ENCODE results near the gene BRMS1L.

The BRMS1L gene

DNA sequence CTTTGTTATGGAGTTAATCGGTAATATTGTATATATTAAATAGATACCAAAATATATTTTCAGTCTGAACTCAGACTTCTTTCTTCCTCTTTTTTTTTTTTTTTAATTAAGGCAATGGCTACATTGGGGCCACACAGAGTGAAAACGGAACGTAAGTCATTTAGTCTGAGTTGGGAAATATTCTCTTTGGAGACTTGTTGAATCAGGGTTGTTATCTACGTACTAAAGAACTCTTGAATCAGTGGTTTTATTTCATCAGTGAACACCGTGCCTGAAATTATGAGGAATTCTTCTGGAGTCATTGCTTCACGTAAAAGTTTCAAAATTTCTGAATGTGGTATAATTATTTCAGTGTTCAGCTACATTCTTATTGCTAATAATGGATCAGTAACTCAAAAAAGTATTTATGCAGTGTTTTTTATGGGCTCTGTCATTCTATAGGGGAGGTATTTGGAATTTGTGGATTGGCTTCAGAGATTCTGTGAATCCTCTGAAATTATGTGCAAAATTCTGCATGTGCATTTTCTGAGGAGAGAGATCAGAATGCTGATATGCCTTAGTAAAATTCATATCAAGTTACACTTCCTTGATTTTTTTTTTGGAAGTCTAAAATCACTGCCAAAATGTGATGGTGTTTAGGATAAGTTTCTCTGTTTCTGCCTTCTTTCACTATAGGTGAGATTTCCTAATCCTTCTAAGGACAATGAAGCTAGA, 39.6 kb downstream of the BRMS1L start:
- DNase-seq (ENCODE audit: low read depth in 2 of 2): no peak

- no peak for DNase-seq (ENCODE audit: low read depth in 2 of 2)
These were observed 40.6 kb downstream of the BRMS1L start for GRCh38 chr14:35866595-35867279.

GRCh38 chr14:35867280-35867629, 41.1 kb downstream of the BRMS1L start:
- no peak for DNase-seq (ENCODE audit: low read depth in 2 of 2)

DNA sequence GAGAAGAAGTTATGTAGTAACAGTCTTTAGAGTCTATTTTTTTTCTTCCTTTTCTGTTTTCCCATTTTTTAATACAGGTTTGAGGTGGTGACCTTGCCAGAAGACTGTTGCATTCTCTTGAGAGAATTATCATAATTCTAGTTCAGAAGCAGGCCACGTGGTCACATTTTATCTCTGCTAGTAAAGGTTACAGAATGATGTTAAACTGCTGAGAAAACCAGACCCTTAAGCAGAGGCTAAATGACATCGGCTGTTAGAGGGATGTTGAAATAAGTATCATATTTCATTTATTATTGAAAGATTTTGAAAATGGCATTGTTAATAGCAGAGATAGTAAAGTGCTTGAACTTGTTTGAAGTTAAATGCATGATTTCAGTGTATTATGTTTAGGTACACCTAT, 49.2 kb downstream of the BRMS1L start:
- no peak for DNase-seq (ENCODE audit: low read depth in 2 of 2)

GRCh38 chr14:35877276-35877675, 51.1 kb downstream of the BRMS1L start:
- DNase-seq (ENCODE audit: low read depth in 2 of 2): no peak

DNA sequence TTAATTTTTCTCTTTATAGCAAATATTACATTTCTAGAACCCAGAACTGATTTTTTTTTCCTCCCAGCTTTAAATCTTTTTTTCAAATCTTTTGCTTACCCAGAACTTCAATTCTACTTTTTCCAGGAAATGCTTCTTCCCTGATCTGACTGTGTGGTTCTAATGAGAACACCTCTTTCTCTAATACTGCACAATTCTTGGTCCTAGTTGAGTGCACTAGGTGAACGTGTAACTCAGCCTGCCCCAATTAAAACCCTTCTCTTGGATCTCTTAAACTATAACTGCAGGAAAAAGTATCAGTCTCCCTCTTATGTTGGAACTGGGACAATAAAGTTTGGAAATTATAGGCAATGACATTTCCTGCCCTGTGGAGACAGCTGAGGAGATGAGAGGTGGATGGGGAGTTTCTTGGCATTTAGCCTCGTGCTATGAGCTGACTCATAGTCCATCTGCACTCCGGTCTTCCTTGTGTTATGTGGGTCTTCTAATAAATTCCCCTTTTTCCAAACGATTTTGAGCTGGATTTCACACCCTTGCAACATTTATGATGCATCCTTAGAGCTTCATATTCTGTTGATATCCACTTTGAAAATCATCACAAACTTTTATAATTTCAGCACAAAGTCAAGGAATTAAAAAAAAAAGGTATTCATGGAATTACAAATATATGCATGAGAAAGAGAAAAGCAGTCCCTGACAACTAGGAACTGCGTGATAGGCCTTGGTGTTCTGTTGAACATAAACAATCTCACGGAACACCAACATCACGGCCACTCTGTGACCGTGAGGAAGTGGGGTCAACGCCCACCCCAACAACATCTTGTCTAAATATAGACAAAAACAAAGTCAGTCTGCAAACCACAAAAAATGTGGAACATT, 52.4 kb downstream of the BRMS1L start:
- no peak for DNase-seq (ENCODE audit: low read depth in 2 of 2)

DNA sequence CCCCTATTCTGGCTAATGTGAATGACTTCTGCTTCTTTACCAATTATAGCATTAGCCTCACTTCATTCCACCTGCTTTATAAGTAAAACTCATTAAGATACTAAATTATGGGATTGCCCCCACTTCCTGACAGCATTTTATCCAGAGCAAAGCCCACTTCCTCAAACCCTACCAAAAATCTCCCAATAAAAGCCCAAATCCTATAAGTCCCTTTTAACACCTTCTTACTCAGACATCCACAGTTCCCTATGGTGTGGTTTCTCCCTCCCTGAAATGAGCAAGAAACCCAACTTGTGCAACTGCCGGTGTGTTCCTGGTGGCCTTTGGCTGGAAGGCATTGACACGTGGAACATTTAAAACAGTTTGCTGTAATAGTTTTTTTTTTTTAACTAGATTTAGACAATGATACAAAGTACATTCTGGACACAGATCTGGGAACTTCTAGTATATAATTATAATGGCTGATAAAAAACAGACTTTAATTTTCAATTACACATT, 53.1 kb downstream of the BRMS1L start:
- no peak for DNase-seq (ENCODE audit: low read depth in 2 of 2)

- no peak for DNase-seq (ENCODE audit: low read depth in 2 of 2)
These were observed 53.6 kb downstream of the BRMS1L start for GRCh38 chr14:35879654-35880249.

DNA sequence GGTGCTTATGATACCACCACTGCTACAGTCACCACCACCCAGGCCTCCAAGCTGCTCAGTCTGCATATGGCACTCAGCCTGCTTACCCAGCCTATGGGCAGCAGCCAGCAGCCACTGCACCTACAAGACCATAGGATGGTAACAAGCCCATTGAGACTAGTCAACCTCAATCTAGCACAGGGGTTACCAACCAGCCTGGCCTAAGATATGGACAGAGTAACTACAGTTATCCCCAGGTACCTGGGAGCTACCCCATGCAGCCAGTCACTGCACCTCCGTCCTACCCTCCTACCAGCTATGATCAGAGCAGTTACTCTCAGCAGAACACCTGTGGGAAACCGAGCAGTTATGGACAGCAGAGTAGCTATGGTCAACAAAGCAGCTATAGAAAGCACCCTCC, 55.1 kb downstream of the BRMS1L start:
- DNase-seq (ENCODE audit: low read depth in 2 of 2): no peak

DNA sequence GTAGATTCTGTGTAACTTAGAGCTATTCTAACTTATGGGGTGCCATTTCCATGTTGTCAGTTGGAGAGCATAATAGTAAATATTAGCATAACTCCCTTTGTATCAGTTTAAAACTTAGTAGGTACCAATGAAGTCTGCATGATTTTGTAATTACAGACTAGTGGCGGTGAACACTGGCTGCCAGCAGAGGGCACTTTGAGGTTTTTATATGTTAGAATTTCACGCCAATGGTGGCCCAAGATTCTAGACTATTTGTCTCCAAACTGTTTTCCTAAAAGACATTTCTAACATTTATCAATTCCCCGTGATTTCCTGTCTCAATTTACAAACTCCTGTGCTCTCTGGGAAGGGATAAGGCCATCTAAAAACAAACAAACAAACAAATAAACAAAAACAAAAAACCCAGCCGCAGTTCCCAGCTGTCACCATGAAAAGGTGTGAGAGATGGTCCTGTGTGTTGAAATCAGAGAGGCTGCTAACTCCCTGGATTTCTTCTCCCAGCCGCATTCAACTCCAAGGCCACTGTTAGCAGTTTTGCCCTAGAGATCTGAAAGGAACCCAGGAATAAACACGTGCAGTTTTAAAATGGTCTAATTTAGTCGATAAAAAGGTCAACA, 57.6 kb downstream of the BRMS1L start:
- peak in 1 of 2 donors; percentile 7 for DNase-seq (ENCODE audit: low read depth in 2 of 2)

- DNase-seq (ENCODE audit: low read depth in 2 of 2): no peak
These were observed 64.2 kb downstream of the BRMS1L start for GRCh38 chr14:35890308-35890707.

DNA sequence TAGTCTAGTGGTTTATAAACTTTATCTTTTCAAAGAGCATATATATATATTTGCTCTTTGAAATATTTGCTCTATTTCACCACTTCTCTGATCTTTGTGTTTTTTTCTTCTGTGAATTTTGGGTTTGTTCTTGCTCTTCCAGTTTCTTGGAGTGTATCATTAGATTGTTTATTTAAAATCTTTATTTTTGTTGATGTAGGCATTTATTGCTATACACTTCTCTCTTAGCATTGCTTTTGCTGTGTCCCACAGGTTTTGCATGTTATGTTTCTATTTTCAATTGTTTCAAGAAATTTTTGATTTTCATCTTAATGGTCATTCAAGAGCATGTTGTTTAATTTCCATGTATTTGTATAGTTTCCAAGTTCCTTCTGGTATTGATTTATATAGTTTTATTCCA, 69.1 kb downstream of the BRMS1L start:
- DNase-seq (ENCODE audit: low read depth in 2 of 2): no peak

- no peak for DNase-seq (ENCODE audit: low read depth in 2 of 2)
These were observed 71.5 kb downstream of the BRMS1L start for GRCh38 chr14:35897616-35898111.

- DNase-seq (ENCODE audit: low read depth in 2 of 2): no peak
These were observed 72.2 kb downstream of the BRMS1L start for GRCh38 chr14:35898217-35898775.

- no peak for DNase-seq (ENCODE audit: low read depth in 2 of 2)
These were observed 74.6 kb downstream of the BRMS1L start for GRCh38 chr14:35900741-35901140.

DNA sequence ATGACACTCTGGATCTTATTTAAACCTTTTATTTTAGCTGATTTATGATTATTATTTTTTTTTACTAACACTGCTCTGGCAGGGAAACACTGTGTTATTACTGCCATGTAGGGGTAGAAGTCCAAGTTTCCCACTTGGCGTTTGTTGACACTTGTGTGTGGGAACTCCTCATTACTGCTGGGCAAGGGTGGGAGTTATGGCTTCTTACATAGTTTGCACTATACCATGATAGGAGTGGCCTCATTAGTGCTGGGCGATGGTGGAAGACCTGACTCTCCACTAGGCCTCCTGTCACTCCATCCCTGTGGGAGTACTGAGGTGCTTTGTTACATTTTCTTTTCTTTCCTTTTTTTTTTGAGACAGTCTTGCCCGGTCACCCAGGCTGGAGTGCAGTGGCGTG, 83.5 kb downstream of the BRMS1L start:
- DNase-seq (ENCODE audit: low read depth in 2 of 2): no peak

DNA sequence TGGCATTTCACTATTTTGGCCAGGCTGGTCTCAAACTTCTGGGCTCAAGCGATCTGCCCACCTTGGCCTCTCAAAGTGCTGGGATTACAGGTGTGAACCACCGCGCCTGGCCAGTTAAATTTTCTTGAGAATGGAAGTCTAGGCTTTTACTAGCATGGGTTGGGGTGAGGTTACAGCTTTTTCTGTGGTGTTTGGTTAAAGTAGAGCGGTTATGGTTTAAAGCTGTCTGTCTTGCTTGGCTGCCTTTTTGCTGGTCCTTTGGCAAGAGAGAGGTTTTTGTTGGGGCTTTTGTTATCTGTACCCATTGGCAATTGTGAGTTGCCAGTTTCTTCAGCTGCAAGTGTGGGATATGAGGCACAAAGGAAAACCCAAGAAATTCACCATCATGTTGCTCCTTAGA, 84.1 kb downstream of the BRMS1L start:
- DNase-seq (ENCODE audit: low read depth in 2 of 2): no peak

GRCh38 chr14:35911097-35911496, 85.0 kb downstream of the BRMS1L start:
- DNase-seq (ENCODE audit: low read depth in 2 of 2): no peak

- DNase-seq (ENCODE audit: low read depth in 2 of 2): no peak
These were observed 89.0 kb downstream of the BRMS1L start for GRCh38 chr14:35915185-35915584.

DNA sequence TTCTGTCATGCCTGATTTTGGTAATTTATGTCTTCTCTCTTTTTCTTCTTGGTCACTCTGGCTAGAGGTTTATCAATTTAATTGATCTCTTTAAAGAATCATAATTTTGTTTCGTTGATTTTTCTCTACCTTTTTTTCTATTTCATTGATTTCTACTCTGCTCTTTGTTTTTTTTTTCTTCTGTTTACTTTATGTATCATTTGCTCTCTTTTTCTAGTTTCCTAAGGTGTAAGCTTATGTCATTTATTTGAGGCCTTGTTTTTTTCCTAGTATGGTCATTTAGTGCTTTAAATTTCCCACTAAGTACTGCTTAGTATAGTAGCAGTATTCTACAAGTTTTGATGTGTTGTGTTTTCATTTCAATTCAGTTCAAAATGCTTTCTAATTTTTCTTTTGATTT, 89.6 kb downstream of the BRMS1L start:
- DNase-seq (ENCODE audit: low read depth in 2 of 2): no peak
